EH (cell line): ENCODE measurements around the gene ADAM12.
A peak's percentile ranks its signal among the peaks of the same experiment; 100 is the strongest.

Experiments used
- DNase-seq: peaks from one replicate; pipeline ENCODE4 v3.0.0-alpha.2; 2015; ENCODE audit warnings: low read depth

The ADAM12 gene

DNA sequence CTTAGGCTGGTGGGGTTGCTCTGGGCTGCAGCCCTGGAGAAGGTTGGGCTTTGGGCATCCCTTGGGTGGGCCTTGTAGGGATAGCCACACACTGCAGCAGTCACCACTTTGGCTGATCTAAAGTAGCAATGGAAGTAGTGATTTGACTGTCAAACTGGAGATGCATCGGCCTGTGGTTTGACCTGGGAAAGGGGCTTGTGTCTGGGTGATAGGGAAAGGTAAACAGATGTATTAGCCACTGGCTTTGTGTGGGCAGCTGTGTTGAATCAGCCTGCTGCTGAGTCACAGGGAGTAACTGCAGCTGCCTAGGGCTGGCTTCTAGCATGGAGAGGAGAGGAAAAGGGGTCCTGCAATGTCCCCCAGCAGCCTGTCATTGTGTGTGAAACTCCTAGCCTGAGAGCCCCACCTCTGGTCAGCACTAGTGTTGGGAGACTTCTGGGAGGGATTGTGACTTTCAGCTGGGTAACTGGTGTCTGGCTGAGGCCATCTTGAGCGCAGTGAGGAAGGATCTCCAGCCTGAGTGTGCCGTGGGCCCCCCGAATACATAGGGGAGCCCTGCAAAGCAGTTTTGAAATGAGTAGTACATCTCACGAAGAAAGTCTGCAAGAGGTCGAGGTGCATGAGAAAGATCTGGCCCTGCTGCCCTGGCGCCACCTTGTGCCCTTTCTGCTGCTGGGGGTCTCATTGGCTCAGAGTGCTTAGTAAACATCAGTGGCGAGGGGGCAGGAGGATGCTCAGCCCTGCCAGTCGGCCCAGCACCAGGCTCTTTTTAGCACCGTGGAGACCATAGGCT is 374.6 kb downstream of the ADAM12 start:
- DNase-seq, result peak; percentile 82

DNA sequence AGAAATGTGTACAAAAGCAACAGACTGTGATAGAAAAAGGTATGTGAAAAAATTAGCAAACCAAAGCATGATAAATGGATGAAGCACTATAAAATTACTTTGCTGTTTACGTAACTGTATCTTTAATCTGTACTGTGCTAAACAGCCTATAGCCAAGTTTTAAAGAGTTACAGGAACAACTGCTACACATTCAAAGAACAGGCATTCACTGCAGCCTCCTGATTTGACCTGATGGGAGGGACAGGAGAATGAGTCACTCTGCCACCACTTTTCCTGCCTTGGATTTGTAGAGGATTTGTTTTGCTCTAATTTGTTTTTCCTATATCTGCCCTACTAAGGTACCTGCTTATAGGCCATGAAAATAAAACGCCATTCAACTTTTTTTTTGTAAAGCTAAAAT is 375.8 kb downstream of the ADAM12 start:
- DNase-seq, result peak; percentile 45

DNA sequence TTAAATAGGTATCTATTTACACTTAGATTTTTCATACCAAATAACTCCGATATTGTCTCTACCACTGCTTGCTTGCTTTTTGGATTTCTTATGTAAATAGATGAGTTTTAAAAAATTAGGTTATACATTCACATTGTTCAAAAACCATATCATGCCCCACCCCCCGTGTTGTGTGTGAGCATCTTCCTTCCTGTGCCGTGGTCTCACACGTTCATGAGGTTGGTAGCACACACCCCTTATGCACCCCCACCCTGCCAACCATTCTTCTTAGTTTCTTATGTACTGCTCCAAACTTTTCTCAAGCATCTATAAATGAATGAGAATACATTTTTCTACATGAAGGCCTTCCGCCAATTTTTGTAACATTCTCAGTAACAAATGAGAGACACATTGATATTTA is 376.3 kb downstream of the ADAM12 start:
- DNase-seq, result no peak

GRCh38 chr10:126009650-126010049 is 378.6 kb downstream of the ADAM12 start:
- no peak for DNase-seq

- no peak for DNase-seq
Observed at GRCh38 chr10:126006906-126007305, 381.4 kb downstream of the ADAM12 start.

DNA sequence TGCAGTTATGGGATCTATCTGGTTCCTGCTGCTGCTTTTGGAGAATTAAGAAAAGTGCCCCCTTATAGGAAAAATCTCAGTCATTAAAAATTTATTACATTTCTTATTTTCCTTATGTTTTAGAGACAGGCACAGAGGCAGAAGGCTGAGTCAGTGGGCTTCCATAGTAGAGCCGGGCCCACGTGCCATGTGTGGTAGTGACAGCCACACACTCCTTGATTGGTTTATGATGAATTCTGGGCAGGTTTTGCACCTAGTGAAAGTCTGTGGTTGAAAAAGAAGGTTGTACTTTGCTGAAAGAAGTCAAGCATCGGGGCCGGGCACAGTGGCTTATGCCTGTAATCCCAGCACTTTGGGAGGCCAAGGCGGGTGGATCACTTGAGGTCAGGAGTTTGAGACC is 382.0 kb downstream of the ADAM12 start:
- DNase-seq, result no peak

GRCh38 chr10:126004752-126005151 is 383.5 kb downstream of the ADAM12 start:
- no peak for DNase-seq

DNA sequence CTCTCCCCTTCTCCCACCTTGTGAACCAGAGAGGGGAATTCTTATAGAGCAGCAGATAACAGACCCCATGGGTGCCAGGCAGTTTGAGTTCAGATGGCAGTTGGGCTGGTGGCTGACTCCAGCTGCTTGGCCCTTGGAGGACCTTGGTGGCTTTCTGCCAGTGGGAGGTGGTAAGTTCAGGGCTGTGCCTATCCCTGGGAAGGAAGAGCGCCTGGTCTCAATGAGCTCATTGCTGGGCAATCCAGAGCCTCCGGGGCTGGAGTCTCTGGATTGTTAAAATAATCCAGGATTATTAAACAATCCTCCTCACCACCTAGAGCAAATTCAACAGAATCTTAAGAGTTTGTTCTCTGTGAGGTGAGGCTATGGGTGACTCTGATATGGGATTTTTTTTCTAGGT is 386.7 kb downstream of the ADAM12 start:
- peak; percentile 84 for DNase-seq

DNA sequence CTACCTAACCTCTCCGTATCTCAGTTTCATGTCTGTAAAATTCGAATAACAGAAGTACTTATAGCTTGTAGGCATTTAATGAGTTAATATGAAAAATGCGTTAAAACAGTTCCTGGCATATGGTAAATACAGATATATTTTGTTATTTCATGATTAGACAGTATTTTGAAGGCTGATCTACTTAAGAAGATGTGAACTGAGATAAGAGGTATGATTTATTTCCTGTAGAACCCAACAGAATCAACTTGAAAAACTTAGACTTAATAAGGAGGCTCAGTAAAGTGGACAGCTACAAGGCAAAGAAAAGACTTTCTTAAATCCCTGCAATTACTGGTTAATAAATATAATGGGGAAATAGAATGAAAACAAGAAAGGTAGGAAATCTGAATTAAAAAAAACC is 388.6 kb downstream of the ADAM12 start:
- no peak for DNase-seq

DNA sequence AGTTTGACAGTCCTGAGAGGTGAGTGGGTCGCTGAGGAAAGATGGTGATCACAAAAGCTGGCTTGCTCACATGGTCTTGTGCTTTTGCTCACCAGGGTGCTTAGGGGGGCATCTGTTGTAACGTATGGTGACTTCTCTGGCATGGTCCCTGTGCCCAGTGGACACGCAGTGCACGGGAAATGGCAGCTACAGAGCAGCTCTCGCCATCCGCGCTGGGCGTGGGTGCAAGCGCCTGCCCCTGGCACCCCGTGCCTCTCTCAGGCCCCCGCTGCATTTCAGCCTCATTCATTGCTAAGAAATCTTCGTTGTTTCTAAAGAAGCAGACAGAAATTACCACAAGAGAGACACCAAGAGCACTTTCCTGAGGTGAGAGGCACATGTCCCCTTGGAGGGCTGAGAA is 390.7 kb downstream of the ADAM12 start:
- DNase-seq, result no peak

- DNase-seq, result no peak
Observed at GRCh38 chr10:125995726-125996304, 392.5 kb downstream of the ADAM12 start.

- no peak for DNase-seq
Observed at GRCh38 chr10:125994601-125995000, 393.7 kb downstream of the ADAM12 start.

GRCh38 chr10:125992254-125992653 is 396.0 kb downstream of the ADAM12 start:
- DNase-seq, result no peak

GRCh38 chr10:125991392-125991791 is 396.9 kb downstream of the ADAM12 start:
- no peak for DNase-seq

GRCh38 chr10:125990974-125991373 is 397.3 kb downstream of the ADAM12 start:
- DNase-seq, result no peak

DNA sequence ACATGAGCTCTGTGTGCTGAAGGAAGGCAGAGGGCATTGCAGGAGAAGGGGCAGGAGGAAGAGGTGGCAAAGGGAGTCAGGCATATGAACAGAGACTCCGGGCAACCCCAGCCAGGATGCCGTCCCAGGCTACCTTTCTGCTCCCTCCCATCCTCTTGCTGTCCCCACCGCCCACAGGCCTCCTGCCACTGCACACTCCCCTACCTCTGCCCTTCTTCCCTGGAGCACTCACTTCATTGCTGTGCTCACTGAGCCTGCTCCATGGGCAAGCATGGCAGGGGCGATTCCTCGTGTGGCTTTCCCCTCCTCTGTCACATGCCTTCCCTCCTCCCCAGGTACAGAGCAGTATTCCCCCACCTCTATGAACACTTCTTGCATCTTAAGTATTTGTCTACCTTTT is 398.5 kb downstream of the ADAM12 start:
- DNase-seq, result no peak

- peak; percentile 18 for DNase-seq
Observed at GRCh38 chr10:125985557-125986240, 402.6 kb downstream of the ADAM12 start.

DNA sequence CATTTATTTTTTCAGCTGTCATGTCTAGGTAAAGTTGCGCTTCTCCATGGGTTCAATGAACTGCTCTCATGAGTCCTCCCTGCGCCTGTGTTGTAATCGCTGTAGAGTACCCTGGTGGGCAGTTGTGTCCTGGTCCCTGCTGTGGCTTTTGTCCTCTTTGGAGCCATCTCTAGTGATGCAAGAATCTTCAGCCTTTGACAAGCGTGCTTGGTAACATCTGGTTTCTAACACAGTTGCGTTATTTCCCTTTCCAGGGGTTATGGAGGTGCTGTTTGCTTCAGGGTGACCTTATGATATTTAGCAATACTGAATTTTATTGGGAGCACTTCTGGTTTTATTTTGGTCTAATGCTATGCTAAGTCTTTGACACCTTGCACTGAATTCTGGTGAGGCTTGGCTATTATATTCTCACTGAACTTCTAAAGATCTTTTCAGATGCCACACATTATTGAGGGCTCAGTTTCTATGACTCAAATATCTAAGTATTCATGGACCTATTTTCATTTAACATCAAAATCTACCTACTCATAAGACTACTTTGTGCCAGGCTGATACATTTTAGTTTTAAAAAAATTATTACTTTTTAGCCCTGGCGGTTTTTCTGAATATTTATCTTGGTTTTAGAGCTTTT is 403.3 kb downstream of the ADAM12 start:
- DNase-seq, result no peak

GRCh38 chr10:125984346-125984745 is 403.9 kb downstream of the ADAM12 start:
- no peak for DNase-seq

DNA sequence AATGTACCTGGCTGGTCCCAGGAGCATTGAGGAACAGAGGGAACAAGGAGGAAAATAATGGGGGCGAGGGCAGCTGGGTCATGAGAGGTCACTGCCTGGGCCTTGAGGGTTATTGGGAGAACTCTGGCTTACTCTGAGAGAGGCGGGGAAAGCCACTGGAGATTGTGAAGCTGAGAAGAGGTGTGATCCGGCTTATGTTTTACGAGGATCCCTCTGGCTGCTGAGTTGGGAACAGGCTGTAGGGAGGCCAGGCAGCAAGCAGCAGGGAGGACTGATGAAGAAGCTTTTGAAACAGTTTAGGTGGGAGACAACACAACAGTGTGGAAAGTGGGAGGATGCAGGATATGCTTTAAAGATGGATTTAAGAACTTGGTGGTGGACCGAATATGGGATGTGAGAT is 404.6 kb downstream of the ADAM12 start:
- no peak for DNase-seq

GRCh38 chr10:125983161-125983560 is 405.1 kb downstream of the ADAM12 start:
- DNase-seq, result peak; percentile 22

- peak; percentile 79 for DNase-seq
Observed at GRCh38 chr10:125982260-125982948, 405.9 kb downstream of the ADAM12 start.
